IPS-NIHi7 (cell line): ENCODE results near the gene CRTAC1.
"Not testable (repeated sequence)": the region's sequence is repeated elsewhere in the genome, so short reads cannot be mapped to it uniquely, and the experiment has no call there.

Source experiments
- DNase-seq: peaks from one replicate; pipeline ENCODE4 v3.0.0; 2012; ENCODE audit warnings: mixed read lengths; ENCODE audit errors: extremely low spot score

CRTAC1 gene

GRCh38 chr10:97843281-97843671 is 187.1 kb downstream of the CRTAC1 start:
- DNase-seq: no peak

- no peak for DNase-seq
Observed at GRCh38 chr10:97842656-97843280, 187.7 kb downstream of the CRTAC1 start.

DNA sequence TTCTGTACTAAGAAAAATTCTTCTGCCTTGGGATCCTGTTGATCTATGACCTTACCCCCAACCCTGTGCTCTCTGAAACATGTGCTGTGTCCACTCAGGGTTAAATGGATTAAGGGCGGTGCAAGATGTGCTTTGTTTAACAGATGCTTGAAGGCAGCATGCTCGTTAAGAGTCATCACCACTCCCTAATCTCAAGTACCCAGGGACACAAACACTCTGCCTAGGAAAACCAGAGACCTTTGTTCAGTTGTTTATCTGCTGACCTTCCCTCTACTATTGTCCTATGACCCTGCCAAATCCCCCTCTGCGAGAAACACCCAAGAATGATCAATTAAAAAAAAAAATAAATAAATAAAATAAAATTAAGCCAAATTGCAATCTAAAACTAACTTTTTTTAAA is 188.3 kb downstream of the CRTAC1 start:
- not testable (repeated sequence) for DNase-seq

DNA sequence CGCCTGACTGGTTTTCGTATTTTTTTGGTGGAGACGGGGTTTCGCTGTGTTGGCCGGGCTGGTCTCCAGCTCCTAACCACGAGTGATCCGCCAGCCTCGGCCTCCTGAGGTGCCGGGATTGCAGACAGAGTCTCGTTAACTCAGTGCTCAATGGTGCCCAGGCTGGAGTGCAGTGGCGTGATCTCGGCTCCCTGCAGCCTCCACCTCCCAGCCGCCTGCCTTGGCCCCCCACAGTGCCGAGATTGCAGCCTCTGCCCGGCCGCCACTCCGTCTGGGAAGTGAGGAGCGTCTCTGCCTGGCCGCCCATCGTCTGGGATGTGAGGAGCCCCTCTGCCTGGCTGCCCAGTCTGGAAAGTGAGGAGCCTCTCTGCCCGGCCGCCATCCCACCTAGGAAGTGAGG is 189.3 kb downstream of the CRTAC1 start:
- not testable (repeated sequence) for DNase-seq

DNA sequence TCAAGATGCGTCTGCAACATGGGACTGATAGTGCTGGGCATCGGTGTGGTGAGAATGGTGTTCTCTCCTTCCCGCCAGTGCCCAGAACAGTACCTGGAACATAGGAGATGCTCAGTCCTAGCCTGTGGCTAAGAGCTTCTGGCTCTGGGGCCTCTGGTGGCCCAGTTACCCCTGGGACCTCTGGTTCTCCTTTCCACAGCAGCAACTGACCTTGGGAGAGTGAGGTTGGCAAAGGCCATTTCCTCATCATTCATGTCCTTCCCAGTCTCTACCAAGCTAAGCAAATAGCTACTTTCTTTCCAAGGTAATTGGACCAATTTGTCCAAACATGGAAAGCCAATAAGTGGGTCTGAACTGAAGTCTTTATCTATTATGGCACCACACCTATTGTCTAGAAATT is 192.3 kb downstream of the CRTAC1 start:
- DNase-seq: no peak

DNA sequence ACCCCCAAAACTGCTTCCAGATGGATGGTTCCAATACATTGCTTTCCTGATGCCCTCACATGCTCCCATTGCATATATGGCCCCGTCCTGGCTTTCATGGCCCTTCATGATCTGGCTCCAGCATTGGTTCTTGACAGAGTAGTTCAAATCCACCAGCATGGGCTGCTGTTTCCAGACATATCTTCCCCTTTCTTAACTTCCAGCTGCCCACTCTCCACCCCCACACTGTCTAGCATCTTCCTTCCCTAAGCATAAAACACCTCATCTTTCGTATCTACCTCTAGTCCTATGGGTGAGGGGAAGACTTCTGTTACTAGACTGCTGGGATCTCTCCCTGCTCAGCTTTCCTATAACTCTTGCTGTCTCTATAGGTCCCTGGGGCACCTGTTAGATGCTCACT is 194.0 kb downstream of the CRTAC1 start:
- DNase-seq: no peak

- DNase-seq: no peak
Observed at GRCh38 chr10:97831259-97831658, 199.2 kb downstream of the CRTAC1 start.

DNA sequence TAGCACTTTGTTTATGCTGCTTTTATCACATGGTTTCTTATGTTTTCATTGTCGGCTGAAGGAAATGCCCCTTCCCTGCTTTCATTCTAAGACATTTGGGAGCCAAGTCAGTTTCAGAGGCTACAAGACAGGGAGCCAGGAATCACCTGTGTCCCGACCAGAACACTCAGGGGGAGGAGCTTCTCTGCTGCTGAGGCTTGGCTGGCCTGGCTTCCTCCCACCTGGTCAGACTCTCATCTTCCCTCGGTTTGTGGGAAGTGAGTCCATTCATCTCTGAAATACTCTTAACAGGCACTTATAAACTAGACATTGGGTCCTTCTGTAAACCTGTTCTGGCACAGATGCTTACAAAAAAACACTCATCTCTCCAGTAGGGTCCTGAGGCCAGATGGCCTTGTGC is 200.4 kb downstream of the CRTAC1 start:
- no peak for DNase-seq

DNA sequence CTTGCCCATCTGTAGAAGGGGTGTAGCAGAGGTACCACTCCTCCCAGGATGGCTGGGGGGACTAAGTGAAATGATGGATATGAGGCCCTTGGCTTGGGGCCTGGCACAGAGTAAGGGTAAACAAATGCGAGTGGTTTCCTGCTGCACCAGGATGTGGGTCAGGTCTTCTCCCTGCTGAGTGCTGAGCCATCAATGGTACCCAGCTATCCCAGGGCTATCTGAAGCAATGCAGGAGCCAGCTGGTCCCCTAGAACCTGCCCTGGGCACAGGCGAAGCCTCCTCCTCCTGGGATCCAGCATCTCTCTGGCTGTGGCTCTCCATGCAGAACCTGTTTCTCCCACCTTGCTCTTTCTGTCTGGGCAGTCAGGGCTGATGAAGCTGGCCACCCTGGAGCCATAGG is 201.7 kb downstream of the CRTAC1 start:
- DNase-seq: no peak

- DNase-seq: no peak
Observed at GRCh38 chr10:97827702-97828291, 202.6 kb downstream of the CRTAC1 start.

DNA sequence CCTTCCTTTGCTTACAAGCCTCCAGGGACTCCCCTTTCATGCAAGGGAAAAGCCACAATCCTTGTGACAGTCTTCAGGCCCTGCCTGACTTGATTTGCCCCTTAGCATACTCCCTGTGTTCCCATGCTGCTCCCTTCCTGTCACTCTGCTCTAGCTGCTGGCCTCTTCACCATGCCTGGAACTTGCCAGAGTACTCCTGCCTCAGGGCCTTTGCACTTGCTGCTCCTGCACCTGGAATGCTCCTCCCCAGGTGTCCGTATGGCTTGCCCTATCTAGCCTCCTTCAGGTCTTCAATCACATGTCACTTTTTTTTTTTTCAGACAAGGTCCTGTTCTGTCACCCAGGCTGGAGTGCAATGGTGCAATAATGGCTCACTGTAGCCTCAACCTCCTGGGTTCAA is 203.5 kb downstream of the CRTAC1 start:
- no peak for DNase-seq

- DNase-seq: no peak
Observed at GRCh38 chr10:97825020-97825760, 205.2 kb downstream of the CRTAC1 start.

DNA sequence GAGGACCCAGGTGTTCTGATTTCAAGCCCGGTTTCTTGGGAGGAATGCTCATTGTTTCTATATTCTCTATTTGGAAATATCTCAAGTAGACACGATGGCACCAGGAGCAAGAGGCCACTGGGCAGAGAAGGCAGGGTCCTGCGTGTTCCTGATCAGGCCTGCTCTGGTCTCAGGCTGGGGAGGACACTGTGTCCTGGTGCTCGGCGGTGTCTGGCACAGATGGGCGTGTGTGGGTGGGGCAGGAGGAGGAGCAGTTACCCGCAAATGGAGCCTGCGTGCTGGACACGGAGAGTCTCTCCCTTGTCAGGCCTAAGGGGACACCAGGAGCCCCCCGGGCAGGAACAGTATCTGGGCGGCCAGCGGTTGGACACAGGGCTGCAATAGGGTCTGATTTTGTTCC is 206.7 kb downstream of the CRTAC1 start:
- no peak for DNase-seq

DNA sequence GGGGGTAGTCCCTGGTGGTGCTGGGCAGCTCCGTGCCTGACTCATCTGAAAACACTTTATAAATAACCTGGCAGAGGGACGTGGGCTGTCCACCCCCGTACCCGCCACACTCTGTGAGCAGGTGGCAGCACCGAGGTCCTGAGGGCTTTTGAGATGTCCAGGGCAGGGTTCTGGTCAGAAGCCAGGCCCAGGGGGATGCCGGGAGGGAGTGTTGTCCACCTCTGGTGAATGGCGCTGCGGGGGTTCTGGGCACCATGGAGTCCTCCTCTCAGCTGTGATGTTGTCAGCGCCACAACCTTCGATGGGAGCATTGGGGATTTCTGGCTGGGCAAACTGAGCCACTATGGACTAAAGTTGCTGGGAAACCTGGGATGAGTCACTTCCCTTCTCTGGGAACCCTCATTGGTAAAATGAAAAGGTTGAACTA is 208.1 kb downstream of the CRTAC1 start:
- no peak for DNase-seq

GRCh38 chr10:97821308-97822038 is 208.9 kb downstream of the CRTAC1 start:
- peak; percentile 38 for DNase-seq

DNA sequence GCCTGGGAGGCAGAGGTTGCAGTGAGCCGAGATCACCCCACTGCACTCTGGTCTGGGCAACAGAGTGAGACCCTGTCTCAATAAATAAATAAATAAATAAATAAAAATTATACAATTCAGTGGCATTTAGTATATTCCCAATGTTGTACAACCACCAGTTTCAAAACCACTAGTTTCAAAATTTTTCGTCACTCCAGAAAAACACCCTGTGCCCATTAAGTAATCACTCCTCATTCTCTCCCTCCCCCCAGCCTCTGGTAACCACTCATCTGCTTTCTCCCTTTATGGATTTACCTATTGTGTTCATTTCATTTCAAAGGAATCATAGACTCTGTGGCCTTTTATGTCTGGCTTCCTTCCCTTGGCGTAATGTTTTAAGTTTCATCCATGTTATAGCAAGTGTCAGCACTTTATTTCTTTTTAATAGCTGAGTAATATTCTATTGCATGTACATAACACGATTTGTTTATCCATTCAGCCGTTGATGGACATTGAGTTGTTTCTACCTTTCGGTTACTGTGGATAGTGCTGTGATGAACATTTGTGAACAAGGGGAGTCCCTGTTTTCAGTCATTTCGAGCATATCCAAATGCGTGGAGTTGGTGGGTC is 210.2 kb downstream of the CRTAC1 start:
- DNase-seq: no peak

GRCh38 chr10:97818572-97818971 is 211.8 kb downstream of the CRTAC1 start:
- DNase-seq: no peak

- no peak for DNase-seq
Observed at GRCh38 chr10:97816609-97817008, 213.8 kb downstream of the CRTAC1 start.
